H9 (cell line): ENCODE results near the gene SDF2L1. TPM values are rescaled to one million over a fixed set of nuclear protein-coding genes. Genes with fewer than 3 reads are reported as not detected.

Experiments used
- DNase-seq: peaks from one replicate; pipeline ENCODE4 v3.0.0-alpha.2; 2017
- H2AFZ ChIP-seq: one replicate; pipeline ENCODE4 v1.6.1; 2013; ENCODE audit warnings: mild to moderate bottlenecking, low read length, control low read depth, moderate library complexity
- H2AK5ac ChIP-seq: 2 replicates; pipeline ENCODE4 v1.6.1; 2013; ENCODE audit warnings: low read length, control low read depth, mixed read lengths; ENCODE audit not compliant: insufficient read length
- H2BK120ac ChIP-seq: one replicate; pipeline ENCODE4 v1.6.1; 2013; ENCODE audit warnings: low read depth, mild to moderate bottlenecking, low read length, control low read depth, inconsistent platforms; ENCODE audit not compliant: poor library complexity, severe bottlenecking
- H2BK12ac ChIP-seq: 2 replicates; pipeline ENCODE4 v1.6.1; 2013; ENCODE audit warnings: low read length, control low read depth, mixed read lengths, low read depth; ENCODE audit not compliant: insufficient read length
- H2BK15ac ChIP-seq: 2 replicates; pipeline ENCODE4 v1.6.1; 2013; ENCODE audit warnings: low read depth, low read length, control low read depth
- H2BK20ac ChIP-seq: one replicate; pipeline ENCODE4 v1.6.1; 2013; ENCODE audit warnings: low read depth, mild to moderate bottlenecking, low read length, control low read depth, inconsistent platforms; ENCODE audit not compliant: poor library complexity, severe bottlenecking
- H2BK5ac ChIP-seq: 2 replicates; pipeline ENCODE4 v1.6.1; 2013; ENCODE audit warnings: low read length, control low read depth, mixed read lengths; ENCODE audit not compliant: insufficient read length
- H3K14ac ChIP-seq: 2 replicates; pipeline ENCODE4 v1.6.1; 2013; ENCODE audit warnings: low read length, control low read depth; ENCODE audit not compliant: insufficient read depth
- H3K18ac ChIP-seq: 2 replicates; pipeline ENCODE4 v1.6.1; 2013; ENCODE audit warnings: low read depth, mild to moderate bottlenecking, mixed read lengths, low read length, control low read depth; ENCODE audit not compliant: insufficient read length
- H3K23ac ChIP-seq: 2 replicates; pipeline ENCODE4 v1.6.1; 2013; ENCODE audit warnings: low read length, control low read depth, mixed read lengths, low read depth; ENCODE audit not compliant: insufficient read length
- H3K23me2 ChIP-seq: 2 replicates; pipeline ENCODE4 v1.6.1; 2013; ENCODE audit warnings: low read depth, mild to moderate bottlenecking, mixed read lengths, low read length, control low read depth; ENCODE audit not compliant: insufficient read length, poor library complexity, severe bottlenecking
- H3K27ac ChIP-seq: 2 replicates; pipeline ENCODE4 v1.5.1; 2013; ENCODE audit warnings: low read length, control low read depth, mixed read lengths, low read depth; ENCODE audit not compliant: insufficient read length
- H3K27me3 ChIP-seq: 2 replicates; pipeline ENCODE4 v1.6.1; 2013; ENCODE audit warnings: low read length, control low read depth, inconsistent platforms; ENCODE audit not compliant: insufficient read depth
- H3K4ac ChIP-seq: 2 replicates; pipeline ENCODE4 v1.6.1; 2013; ENCODE audit warnings: low read depth, mild to moderate bottlenecking, control low read depth, inconsistent platforms, low read length, moderate library complexity
- H3K4me1 ChIP-seq: 2 replicates; pipeline ENCODE4 v1.6.1; 2013; ENCODE audit warnings: low read length, control low read depth, inconsistent platforms; ENCODE audit not compliant: insufficient read depth
- H3K4me2 ChIP-seq: 2 replicates; pipeline ENCODE4 v1.6.1; 2013; ENCODE audit warnings: low read length, control low read depth, mixed read lengths; ENCODE audit not compliant: insufficient read length, insufficient read depth
- H3K56ac ChIP-seq: 2 replicates; pipeline ENCODE4 v1.6.1; 2013; ENCODE audit warnings: low read depth, mild to moderate bottlenecking, mixed read lengths, low read length, control low read depth; ENCODE audit not compliant: insufficient read length
- H3K79me1 ChIP-seq: 2 replicates; pipeline ENCODE4 v1.6.1; 2013; ENCODE audit warnings: low read depth, mild to moderate bottlenecking, moderate library complexity, low read length, control low read depth, inconsistent platforms; ENCODE audit not compliant: insufficient read depth, poor library complexity, severe bottlenecking
- H3K79me2 ChIP-seq: 2 replicates; pipeline ENCODE4 v1.6.1; 2013; ENCODE audit warnings: low read length, control low read depth, inconsistent platforms; ENCODE audit not compliant: insufficient read depth
- H3K9ac ChIP-seq: 2 replicates; pipeline ENCODE4 v1.6.1; 2013; ENCODE audit warnings: low read length, control low read depth, mixed read lengths; ENCODE audit not compliant: insufficient read length; ENCODE audit errors: extremely low read depth
- H3K9me3 ChIP-seq: one replicate; pipeline ENCODE4 v1.6.1; 2013; ENCODE audit warnings: low read depth, low read length, inconsistent platforms; ENCODE audit not compliant: control insufficient read depth
- H3T11ph ChIP-seq: one replicate; pipeline ENCODE4 v1.6.1; 2013; ENCODE audit warnings: mild to moderate bottlenecking, low read length, control low read depth, inconsistent platforms
- H4K20me1 ChIP-seq: one replicate; pipeline ENCODE4 v1.6.1; 2013; ENCODE audit not compliant: control insufficient read depth, insufficient read length, insufficient read depth
- H4K5ac ChIP-seq: 2 replicates; pipeline ENCODE4 v1.6.1; 2013; ENCODE audit warnings: low read depth, mild to moderate bottlenecking, mixed read lengths, low read length, control low read depth; ENCODE audit not compliant: insufficient read length
- H4K8ac ChIP-seq: replicated peaks from 2 replicates; pipeline ENCODE4 v1.6.1; 2013; ENCODE audit warnings: low read length, control low read depth, mixed read lengths, low read depth; ENCODE audit not compliant: insufficient read length
- H4K91ac ChIP-seq: 2 replicates; pipeline ENCODE4 v1.6.1; 2013; ENCODE audit warnings: low read depth, mild to moderate bottlenecking, moderate library complexity, mixed read lengths, low read length, control low read depth; ENCODE audit not compliant: insufficient read length
- H3K27ac Mint-ChIP-seq, 3 experiments: 2 replicates in 2 of 3; 3 replicates in 1 of 3; pipeline ENCODE4 v1.8.0; 2020 to 2021; ENCODE audit warnings: mixed read lengths in 3 of 3, mild to moderate bottlenecking in 1 of 3, moderate library complexity in 1 of 3
- H3K27me3 Mint-ChIP-seq: 2 replicates; pipeline ENCODE4 v1.8.0; 2021; ENCODE audit warnings: low read depth, mild to moderate bottlenecking, moderate library complexity, mixed read lengths
- H3K36me3 Mint-ChIP-seq, 3 experiments: 2 replicates in 2 of 3; 3 replicates in 1 of 3; pipeline ENCODE4 v1.8.0; 2020 to 2021; ENCODE audit warnings: low read depth in 3 of 3, mixed read lengths in 3 of 3; ENCODE audit not compliant: insufficient read depth in 1 of 3
- H3K4me1 Mint-ChIP-seq, 2 experiments: 2 replicates each; pipeline ENCODE4 v1.8.0; 2020; ENCODE audit warnings: mixed read lengths in 2 of 2
- H3K4me3 Mint-ChIP-seq, 2 experiments: 2 replicates in 1 of 2; 3 replicates in 1 of 2; pipeline ENCODE4 v1.8.0; 2020 to 2021; ENCODE audit warnings: mild to moderate bottlenecking in 2 of 2, mixed read lengths in 2 of 2, moderate library complexity in 1 of 2
- H3K9me3 Mint-ChIP-seq, 2 experiments: 2 replicates in 1 of 2; 3 replicates in 1 of 2; pipeline ENCODE4 v1.8.0; 2020; ENCODE audit warnings: mild to moderate bottlenecking in 2 of 2, mixed read lengths in 2 of 2, moderate library complexity in 1 of 2
- WGBS: extraction: QIAGEN DNeasy Blood & Tissue Kit; methylation state at CpG from one replicate; pipeline ENCODE4 v1.1.7; 2013; ENCODE audit warnings: missing lambda C conversion rate, low lambda C conversion rate, mixed read lengths; ENCODE audit not compliant: insufficient read length; ENCODE audit errors: extremely low coverage; 5-methylcytosine and 5-hydroxymethylcytosine counted together
- total RNA-seq: library from RNA; stranded (reverse); gene quantifications from 2 replicates; pipeline ENCODE4 v1.2.1, GENCODE V29; 2021
- TF ChIP-seq, protein P1 (sequence below): fragments of 200-600 bp; sonication (generic); conservative IDR thresholded peaks from 3 replicates; pipeline ENCODE4 v1.8.0; 2021; ENCODE audit warnings: antibody characterized with exemption, mild to moderate bottlenecking

Gene SDF2L1
- total RNA-seq, 1 experiment from 2014 or later: 36.0 TPM

DNA sequence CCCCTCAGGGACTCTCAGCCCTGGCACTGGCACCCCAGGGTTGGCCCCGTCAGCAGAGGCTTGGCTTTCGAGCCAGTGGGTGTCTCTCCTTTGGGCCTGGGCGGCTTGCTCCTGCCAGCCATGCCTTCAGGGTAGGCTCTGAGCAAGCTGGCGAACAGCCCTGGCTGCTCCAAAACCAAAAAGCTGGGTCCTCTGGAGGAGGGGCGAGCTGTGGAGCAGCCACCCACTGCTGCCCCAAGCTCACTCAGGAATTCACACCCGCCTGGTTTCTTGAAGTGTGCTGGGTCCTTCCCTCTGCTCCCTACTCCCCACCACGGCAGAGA lies 18.5 kb upstream of the SDF2L1 start:
- H3K36me3 Mint-ChIP-seq: peaks cover 7 to 46% (median 33%) of the 10 kb centered on the region in 3 experiments
- Histone ChIP-seq H2AK5ac (no peak overlapping the region), H4K8ac (no peak overlapping the region), H4K5ac (no peak overlapping the region), H3K9ac (no peak overlapping the region), H3K79me2 (no peaks in the 10 kb centered on the region), H3K4me1 (no peaks in the 10 kb centered on the region; the same call in none of the 2 replicates), H3K27ac (no peak overlapping the region), H3K56ac (no peak overlapping the region), H3K9me3 (no peaks in the 10 kb centered on the region), H3T11ph (no peak overlapping the region), H2BK15ac (no peak overlapping the region), H4K20me1 (no peaks in the 10 kb centered on the region), H2BK120ac (no peak overlapping the region), H3K4me2 (no peak overlapping the region), H2AFZ (no peak overlapping the region), H2BK12ac (no peak overlapping the region), H3K18ac (no peak overlapping the region), H3K23me2 (no peaks in the 10 kb centered on the region), H4K91ac (no peak overlapping the region), H2BK20ac (no peak overlapping the region), H3K14ac (no peak overlapping the region), H3K4ac (no peak overlapping the region), H3K79me1 (peaks cover 2% of the 10 kb centered on the region), H2BK5ac (no peak overlapping the region), H3K23ac (no peak overlapping the region), H3K27me3 (no peaks in the 10 kb centered on the region)
- TF ChIP-seq, protein P1, sequence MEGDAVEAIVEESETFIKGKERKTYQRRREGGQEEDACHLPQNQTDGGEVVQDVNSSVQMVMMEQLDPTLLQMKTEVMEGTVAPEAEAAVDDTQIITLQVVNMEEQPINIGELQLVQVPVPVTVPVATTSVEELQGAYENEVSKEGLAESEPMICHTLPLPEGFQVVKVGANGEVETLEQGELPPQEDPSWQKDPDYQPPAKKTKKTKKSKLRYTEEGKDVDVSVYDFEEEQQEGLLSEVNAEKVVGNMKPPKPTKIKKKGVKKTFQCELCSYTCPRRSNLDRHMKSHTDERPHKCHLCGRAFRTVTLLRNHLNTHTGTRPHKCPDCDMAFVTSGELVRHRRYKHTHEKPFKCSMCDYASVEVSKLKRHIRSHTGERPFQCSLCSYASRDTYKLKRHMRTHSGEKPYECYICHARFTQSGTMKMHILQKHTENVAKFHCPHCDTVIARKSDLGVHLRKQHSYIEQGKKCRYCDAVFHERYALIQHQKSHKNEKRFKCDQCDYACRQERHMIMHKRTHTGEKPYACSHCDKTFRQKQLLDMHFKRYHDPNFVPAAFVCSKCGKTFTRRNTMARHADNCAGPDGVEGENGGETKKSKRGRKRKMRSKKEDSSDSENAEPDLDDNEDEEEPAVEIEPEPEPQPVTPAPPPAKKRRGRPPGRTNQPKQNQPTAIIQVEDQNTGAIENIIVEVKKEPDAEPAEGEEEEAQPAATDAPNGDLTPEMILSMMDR: no peak
- WGBS: no CpG with 5 or more reads among the region's 7 CpGs
- H3K4me1 Mint-ChIP-seq: peaks cover 14% of the 10 kb centered on the region in 2 experiments
- DNase-seq: no peak
- peak overlapping the region in 2 of 3 experiments; percentile 34 to 61; a peak in 3 of 7 replicates for H3K27ac Mint-ChIP-seq
- no peak overlapping the region for H3K4me3 Mint-ChIP-seq
- peaks cover 1% of the 10 kb centered on the region; the same call in 1 of the 2 replicates for H3K27me3 Mint-ChIP-seq
- no peaks in the 10 kb centered on the region for H3K9me3 Mint-ChIP-seq
